RWPE2 (cell line): Measurements from ENCODE around the gene WWP2.

Experiments
- ATAC-seq: fragments of 200-7000 bp; cut with Tn5 transposase; 3 replicates; pipeline ENCODE4 v1.9.1; 2021; ENCODE audit warnings: low read depth
- DNase-seq: peaks from one replicate; pipeline ENCODE4 v3.0.0-alpha.2; 2020; ENCODE audit warnings: low spot score
- H3K27ac ChIP-seq: fragments of 450-650 bp; 2 replicates; pipeline ENCODE4 v1.5.1; 2017; ENCODE audit warnings: mild to moderate bottlenecking; ENCODE audit not compliant: poor library complexity, severe bottlenecking
- H3K27me3 ChIP-seq: fragments of 250-450 bp; sonication (Bioruptor Pico); 2 replicates; pipeline ENCODE4 v1.5.1; 2021; ENCODE audit warnings: mild to moderate bottlenecking, moderate library complexity; ENCODE audit not compliant: insufficient read depth, poor library complexity, severe bottlenecking
- H3K36me3 ChIP-seq: fragments of 250-450 bp; sonication (Bioruptor Pico); 2 replicates; pipeline ENCODE4 v1.5.1; 2020; ENCODE audit warnings: low read depth, mild to moderate bottlenecking, moderate library complexity
- H3K4me1 ChIP-seq: fragments of 250-450 bp; sonication (Bioruptor Pico); 2 replicates; pipeline ENCODE4 v1.5.1; 2021; ENCODE audit warnings: mild to moderate bottlenecking, moderate library complexity; ENCODE audit not compliant: insufficient read depth, poor library complexity, severe bottlenecking
- H3K4me3 ChIP-seq: fragments of 250-450 bp; sonication (Bioruptor Pico); 2 replicates; pipeline ENCODE4 v1.5.1; 2021; ENCODE audit warnings: mild to moderate bottlenecking, moderate library complexity; ENCODE audit not compliant: severe bottlenecking
- H3K9me3 ChIP-seq: fragments of 250-450 bp; sonication (Bioruptor Pico); 2 replicates; pipeline ENCODE4 v1.5.1; 2021; ENCODE audit warnings: mild to moderate bottlenecking, moderate library complexity; ENCODE audit not compliant: severe bottlenecking
- CTCF ChIP-seq: fragments of 450-650 bp; IDR thresholded peaks from one replicate; pipeline ENCODE4 v1.5.1; 2017; ENCODE audit warnings: mild to moderate bottlenecking, moderate library complexity; ENCODE audit not compliant: poor library complexity, severe bottlenecking

The WWP2 gene

GRCh38 chr16:69880640-69881133, 118.6 kb downstream of the WWP2 start:
- Histone ChIP-seq H3K36me3 (peaks cover 13% of the 10 kb centered on the region), H3K4me3 (no peak overlapping the region), H3K4me1 (no peaks in the 10 kb centered on the region), H3K9me3 (no peaks in the 10 kb centered on the region), H3K27me3 (no peaks in the 10 kb centered on the region), H3K27ac (no peak overlapping the region)
- no peak for DNase-seq
- ATAC-seq = no peak
- no peak for TF ChIP-seq CTCF

GRCh38 chr16:69881141-69881540, 119.0 kb downstream of the WWP2 start:
- Histone ChIP-seq H3K27ac (no peak overlapping the region), H3K36me3 (peaks cover 9% of the 10 kb centered on the region), H3K4me1 (no peaks in the 10 kb centered on the region), H3K9me3 (no peaks in the 10 kb centered on the region), H3K27me3 (no peaks in the 10 kb centered on the region), H3K4me3 (no peak overlapping the region)
- DNase-seq (no peak), ATAC-seq (no peak)
- TF ChIP-seq CTCF = no peak

GRCh38 chr16:69883744-69884143, 121.6 kb downstream of the WWP2 start:
- Histone ChIP-seq H3K9me3 (no peaks in the 10 kb centered on the region), H3K4me3 (no peak overlapping the region), H3K4me1 (no peaks in the 10 kb centered on the region), H3K27ac (no peak overlapping the region), H3K36me3 (0 out of 2 replicates have a peak, but pooled peaks cover 4% of the 10 kb centered on the region), H3K27me3 (no peaks in the 10 kb centered on the region)
- no peak for DNase-seq
- TF ChIP-seq CTCF = no peak
- ATAC-seq = no peak

DNA sequence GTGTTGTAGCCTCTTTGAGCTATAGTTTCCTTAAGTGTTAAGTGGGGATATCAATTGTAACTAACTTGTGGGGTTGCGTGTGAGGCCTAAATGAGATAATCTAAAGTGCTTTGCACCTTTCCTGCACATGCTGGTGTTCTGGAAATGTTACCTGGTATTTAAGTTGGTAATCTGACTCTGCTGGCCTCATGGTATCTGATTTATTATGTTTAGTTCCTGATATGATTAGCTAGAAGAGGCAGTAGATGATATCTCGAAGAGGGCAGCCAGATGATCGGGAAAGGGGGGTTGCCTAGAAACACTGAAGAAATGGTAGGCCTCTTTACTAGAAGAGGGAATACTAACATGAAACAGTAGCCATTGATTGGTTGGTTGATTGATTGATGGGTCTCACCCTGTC, 123.6 kb downstream of the WWP2 start:
- no peak for ATAC-seq
- no peak overlapping the region for H3K27ac ChIP-seq
- TF ChIP-seq CTCF = no peak

GRCh38 chr16:69886726-69887125, 124.6 kb downstream of the WWP2 start:
- Histone ChIP-seq H3K4me3 (no peak overlapping the region), H3K27ac (no peak overlapping the region), H3K36me3 (peaks cover 3% of the 10 kb centered on the region; the same call in 1 of the 2 replicates), H3K4me1 (no peaks in the 10 kb centered on the region), H3K9me3 (no peaks in the 10 kb centered on the region), H3K27me3 (no peaks in the 10 kb centered on the region)
- no peak for DNase-seq
- TF ChIP-seq CTCF = no peak
- no peak for ATAC-seq

More for the DNA sequence above, 123.6 kb downstream of the WWP2 start:
- Histone ChIP-seq H3K4me1 (no peaks in the 10 kb centered on the region), H3K4me3 (no peak overlapping the region), H3K36me3 (peaks cover 3% of the 10 kb centered on the region; the same call in 1 of the 2 replicates), H3K27me3 (no peaks in the 10 kb centered on the region), H3K9me3 (no peaks in the 10 kb centered on the region)
- no peak for DNase-seq
